Measurements from ENCODE around the gene CTNNBIP1. TPM values are rescaled to one million over a fixed set of nuclear protein-coding genes. Genes with fewer than 3 reads are reported as not detected.

Gene CTNNBIP1
- total and polyA plus RNA-seq, 2 donors (not counting 3 experiments of a cell fraction or from before 2014, with no cell fraction given): 26.6 to 31.7 TPM

DNA sequence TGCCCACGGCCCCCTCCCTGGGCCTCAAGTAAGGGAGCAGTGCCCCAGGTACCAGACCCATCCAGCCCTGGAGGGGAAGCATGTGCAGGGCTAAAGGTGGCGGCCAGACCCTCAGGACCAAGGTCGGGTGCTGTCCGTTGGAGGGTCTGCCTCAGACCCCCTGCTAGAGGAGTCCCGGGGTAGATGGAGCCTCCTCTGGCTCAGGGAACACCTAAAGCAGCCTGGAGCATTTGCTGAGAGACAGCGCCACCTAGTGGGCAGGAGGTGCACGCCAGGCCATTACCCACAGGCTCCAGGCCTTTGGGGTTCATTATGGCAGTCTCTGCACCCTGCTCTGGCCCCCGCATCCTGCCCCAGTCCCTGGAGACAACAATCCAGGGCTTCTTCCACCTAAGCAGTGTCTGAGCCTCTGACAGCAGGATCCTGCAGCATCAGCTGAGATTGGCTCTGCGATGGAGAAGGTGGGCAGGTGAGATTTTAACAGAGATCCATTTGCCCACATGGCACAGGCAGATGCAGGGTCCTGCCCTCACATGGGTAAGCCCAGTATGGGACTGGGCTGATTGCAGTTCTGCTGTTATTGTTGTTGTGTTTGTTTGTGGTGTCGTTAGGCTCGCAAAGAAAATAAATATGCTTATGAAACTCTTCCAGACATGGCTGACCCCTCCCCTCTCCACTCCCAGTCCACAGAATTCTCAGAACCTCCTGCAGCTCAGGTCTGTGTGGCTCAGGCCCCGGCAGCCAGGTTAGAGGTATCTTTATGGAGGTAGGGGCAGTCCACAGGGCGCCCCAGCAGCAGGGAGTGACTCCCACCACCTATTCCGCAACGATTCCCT, 42.4 kb downstream of the CTNNBIP1 start:
- no peak for TF ChIP-seq MYC (IDR thresholded peaks at IDR 0.05; ENCODE audit: low read depth, low read length)
- TF ChIP-seq, protein P1, sequence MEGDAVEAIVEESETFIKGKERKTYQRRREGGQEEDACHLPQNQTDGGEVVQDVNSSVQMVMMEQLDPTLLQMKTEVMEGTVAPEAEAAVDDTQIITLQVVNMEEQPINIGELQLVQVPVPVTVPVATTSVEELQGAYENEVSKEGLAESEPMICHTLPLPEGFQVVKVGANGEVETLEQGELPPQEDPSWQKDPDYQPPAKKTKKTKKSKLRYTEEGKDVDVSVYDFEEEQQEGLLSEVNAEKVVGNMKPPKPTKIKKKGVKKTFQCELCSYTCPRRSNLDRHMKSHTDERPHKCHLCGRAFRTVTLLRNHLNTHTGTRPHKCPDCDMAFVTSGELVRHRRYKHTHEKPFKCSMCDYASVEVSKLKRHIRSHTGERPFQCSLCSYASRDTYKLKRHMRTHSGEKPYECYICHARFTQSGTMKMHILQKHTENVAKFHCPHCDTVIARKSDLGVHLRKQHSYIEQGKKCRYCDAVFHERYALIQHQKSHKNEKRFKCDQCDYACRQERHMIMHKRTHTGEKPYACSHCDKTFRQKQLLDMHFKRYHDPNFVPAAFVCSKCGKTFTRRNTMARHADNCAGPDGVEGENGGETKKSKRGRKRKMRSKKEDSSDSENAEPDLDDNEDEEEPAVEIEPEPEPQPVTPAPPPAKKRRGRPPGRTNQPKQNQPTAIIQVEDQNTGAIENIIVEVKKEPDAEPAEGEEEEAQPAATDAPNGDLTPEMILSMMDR (IDR thresholded peaks at IDR 0.05; ENCODE audit: extremely low read depth in 1 of 2, insufficient read depth in 1 of 2, low read depth in 1 of 2, low read length in 2 of 2): peak; percentile 96 to 97
- no peaks in the 10 kb centered on the region for H4K20me1 ChIP-seq (replicated peaks; ENCODE audit: control insufficient read depth, extremely low read depth, insufficient read depth, low read length)
- H3K36me3 ChIP-seq (ENCODE audit: control insufficient read depth in 2 of 2, extremely low read depth in 1 of 2, insufficient read depth in 2 of 2, low read length in 2 of 2): peaks cover 0 to 9% of the 10 kb centered on the region in 2 experiments
- no peak overlapping the region for H3K4me3 ChIP-seq (replicated peaks in 1 of 3; ENCODE audit: insufficient read depth in 1 of 3, low read depth in 1 of 3, low read length in 3 of 3)
- H3K27ac ChIP-seq (ENCODE audit: insufficient read depth, low read depth, low read length): no peak overlapping the region
- no peaks in the 10 kb centered on the region for H3K9me3 ChIP-seq (replicated peaks; ENCODE audit: control insufficient read depth, insufficient read depth, low read length)
- no peak overlapping the region for H2AFZ ChIP-seq (ENCODE audit: low read depth, low read length)
- no peaks in the 10 kb centered on the region for H3K9me1 ChIP-seq (replicated peaks; ENCODE audit: control insufficient read depth, extremely low read depth, insufficient read depth, low read length)
- peaks cover 15% of the 10 kb centered on the region for H3K4me1 ChIP-seq (ENCODE audit: control insufficient read depth, extremely low read depth, insufficient read depth, low read length)
- ChIA-PET CTCF (interaction anchor here (0.8 to 6.9 kb wide), 20 partner anchors 9 to 252 kb away, joined by 3 to 82 read pairs (median 6); partner anchors contain the start of genes LZIC, NMNAT1 and PIK3CD), POLR2A (no interaction called here)
- H3K9ac ChIP-seq (replicated peaks; ENCODE audit: extremely low read depth, insufficient read depth, low read length): no peak overlapping the region
- no peak overlapping the region for H3K4me2 ChIP-seq (ENCODE audit: insufficient read depth, low read length)
- dilution Hi-C loops (cut with MboI; ENCODE audit: extremely low pct_ligation_motif_present, low sequenced_read_pairs): no loop called here
- no TSS peak for BruUV-seq (replicated peaks)
- no peaks in the 10 kb centered on the region for H3K27me3 ChIP-seq (ENCODE audit: control insufficient read depth in 2 of 2, insufficient read depth in 2 of 2, low read length in 2 of 2)
- no peaks in the 10 kb centered on the region for H3K79me2 ChIP-seq (ENCODE audit: control insufficient read depth, insufficient read depth, low read length)
- FAIRE-seq (peak; percentile 71), DNase-seq (ENCODE audit: low read depth, low spot score) (peak; percentile 62)
- intact Hi-C loops (cut with micrococcal nuclease): loop anchor here (1.0 to 2.0 kb wide), 5 partner anchors 43 to 240 kb away; no protein-coding TSS in a partner anchor

DNA sequence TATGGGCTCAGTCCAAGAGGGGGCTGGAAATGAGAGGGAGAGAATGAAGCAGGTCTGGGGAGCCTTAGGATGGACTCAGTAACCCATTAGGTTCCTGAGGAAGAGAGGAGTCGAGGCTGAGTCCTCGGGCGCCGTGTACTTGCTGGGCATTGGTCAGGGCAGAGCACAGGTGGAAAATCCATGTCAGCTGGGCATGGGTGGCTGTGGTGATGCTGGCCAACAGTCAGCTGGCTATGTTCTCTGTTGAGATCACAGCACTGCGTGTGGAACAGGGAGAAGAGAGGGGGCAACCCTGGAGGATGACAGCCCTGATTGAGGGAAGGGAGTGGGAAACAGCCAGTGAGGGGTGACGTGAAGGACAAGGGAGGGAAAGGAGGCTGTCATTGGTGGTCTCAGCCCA, 43.2 kb downstream of the CTNNBIP1 start:
- dilution Hi-C loops (cut with MboI; ENCODE audit: extremely low pct_ligation_motif_present, low sequenced_read_pairs) (no loop called here), intact Hi-C loops (cut with micrococcal nuclease) (loop anchor here (1.0 to 2.0 kb wide), 5 partner anchors 42 to 240 kb away; no protein-coding TSS in a partner anchor)
- Histone ChIP-seq H3K9me1 (replicated peaks; ENCODE audit: control insufficient read depth, extremely low read depth, insufficient read depth, low read length) (no peaks in the 10 kb centered on the region), H3K9ac (replicated peaks; ENCODE audit: extremely low read depth, insufficient read depth, low read length) (no peak overlapping the region), H3K4me3 (replicated peaks in 1 of 3; ENCODE audit: insufficient read depth in 1 of 3, low read depth in 1 of 3, low read length in 3 of 3) (no peak overlapping the region), H3K27ac (ENCODE audit: insufficient read depth, low read depth, low read length) (no peak overlapping the region), H3K4me1 (ENCODE audit: control insufficient read depth, extremely low read depth, insufficient read depth, low read length) (peaks cover 15% of the 10 kb centered on the region), H3K4me2 (ENCODE audit: insufficient read depth, low read length) (no peak overlapping the region), H4K20me1 (replicated peaks; ENCODE audit: control insufficient read depth, extremely low read depth, insufficient read depth, low read length) (no peaks in the 10 kb centered on the region), H3K27me3 (ENCODE audit: control insufficient read depth in 2 of 2, insufficient read depth in 2 of 2, low read length in 2 of 2) (no peaks in the 10 kb centered on the region), H3K79me2 (ENCODE audit: control insufficient read depth, insufficient read depth, low read length) (no peaks in the 10 kb centered on the region), H3K9me3 (replicated peaks; ENCODE audit: control insufficient read depth, insufficient read depth, low read length) (no peaks in the 10 kb centered on the region), H3K36me3 (ENCODE audit: control insufficient read depth in 2 of 2, extremely low read depth in 1 of 2, insufficient read depth in 2 of 2, low read length in 2 of 2) (peaks cover 0 to 9% of the 10 kb centered on the region in 2 experiments), H2AFZ (ENCODE audit: low read depth, low read length) (no peak overlapping the region)
- BruUV-seq (replicated peaks): no TSS peak
- ChIA-PET CTCF (interaction anchor here (0.7 to 6.9 kb wide), 11 partner anchors 9 to 251 kb away, joined by 3 to 82 read pairs (median 8); no protein-coding TSS in a partner anchor), POLR2A (no interaction called here)
- no peak for FAIRE-seq
- TF ChIP-seq POLR2AphosphoS5 (IDR thresholded peaks at IDR 0.05; ENCODE audit: insufficient read depth, low read depth, low read length): no peak
- TF ChIP-seq POLR2A (IDR thresholded peaks at IDR 0.05; ENCODE audit: low read depth, low read length): no peak
- TF ChIP-seq MYC (IDR thresholded peaks at IDR 0.05; ENCODE audit: low read depth, low read length): no peak
- TF ChIP-seq, protein P2, sequence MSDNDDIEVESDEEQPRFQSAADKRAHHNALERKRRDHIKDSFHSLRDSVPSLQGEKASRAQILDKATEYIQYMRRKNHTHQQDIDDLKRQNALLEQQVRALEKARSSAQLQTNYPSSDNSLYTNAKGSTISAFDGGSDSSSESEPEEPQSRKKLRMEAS (IDR thresholded peaks at IDR 0.05; ENCODE audit: insufficient read depth, insufficient read length): no peak
- no peak for TF ChIP-seq JUN (IDR thresholded peaks at IDR 0.05; ENCODE audit: borderline replicate concordance, insufficient read depth, insufficient read length, low read depth)
- TF ChIP-seq, protein P1 (IDR thresholded peaks at IDR 0.05; ENCODE audit: extremely low read depth in 1 of 2, insufficient read depth in 1 of 2, low read depth in 1 of 2, low read length in 2 of 2): no peak
- no peak for TF ChIP-seq EZH2 (IDR thresholded peaks at IDR 0.05; ENCODE audit: borderline replicate concordance, low read depth, low read length, severe bottlenecking)
- no peak for TF ChIP-seq GATA2 (IDR thresholded peaks at IDR 0.05; ENCODE audit: insufficient read depth, insufficient read length, low read depth, low read length)
- no peak for DNase-seq (ENCODE audit: low read depth, low spot score)
